Mesenchymal stem cell (in vitro differentiated cells and primary cell): ENCODE measurements around the gene PLA2G3.

ENCODE experiments used
- DNase-seq: peaks from one replicate; pipeline ENCODE4 v3.0.0-alpha.2; 2013
- H2AFZ ChIP-seq: one replicate; pipeline ENCODE4 v1.6.1; 2013; ENCODE audit warnings: low read depth, mild to moderate bottlenecking, control low read depth, inconsistent platforms, low read length, moderate library complexity
- H2AK5ac ChIP-seq: 2 replicates; pipeline ENCODE4 v1.6.1; 2013; ENCODE audit warnings: low read length, moderate library complexity, mild to moderate bottlenecking, inconsistent platforms; ENCODE audit not compliant: severe bottlenecking
- H2BK120ac ChIP-seq: one replicate; pipeline ENCODE4 v1.6.1; 2013; ENCODE audit warnings: low read depth, mild to moderate bottlenecking, inconsistent platforms, low read length, moderate library complexity
- H2BK12ac ChIP-seq, 2 experiments: one replicate each; pipeline ENCODE4 v1.6.1; 2013; ENCODE audit warnings: inconsistent platforms in 2 of 2, low read length in 2 of 2, mild to moderate bottlenecking in 2 of 2, moderate library complexity in 2 of 2, control low read depth in 1 of 2
- H2BK15ac ChIP-seq: one replicate; pipeline ENCODE4 v1.6.1; 2013; ENCODE audit warnings: mild to moderate bottlenecking, low read depth, inconsistent platforms; ENCODE audit not compliant: poor library complexity, severe bottlenecking
- H2BK5ac ChIP-seq: 2 replicates; pipeline ENCODE4 v1.6.1; 2013; ENCODE audit warnings: low read depth, mild to moderate bottlenecking, low read length, control low read depth, inconsistent platforms; ENCODE audit not compliant: poor library complexity, severe bottlenecking
- H3K14ac ChIP-seq, 2 experiments: one replicate each; pipeline ENCODE4 v1.6.1; 2013; ENCODE audit warnings: inconsistent platforms in 2 of 2, low read length in 2 of 2, control low read depth in 1 of 2, mild to moderate bottlenecking in 1 of 2, moderate library complexity in 1 of 2
- H3K18ac ChIP-seq, 2 experiments: one replicate each; pipeline ENCODE4 v1.6.1; 2013; ENCODE audit warnings: inconsistent platforms in 2 of 2, low read length in 2 of 2, control low read depth in 1 of 2, low read depth in 1 of 2, mild to moderate bottlenecking in 1 of 2
- H3K23ac ChIP-seq, 2 experiments: one replicate each; pipeline ENCODE4 v1.6.1; 2013; ENCODE audit warnings: inconsistent platforms in 2 of 2, low read length in 2 of 2, mild to moderate bottlenecking in 2 of 2, moderate library complexity in 2 of 2, control low read depth in 1 of 2
- H3K27ac ChIP-seq: 2 replicates; pipeline ENCODE4 v1.5.1; 2013; ENCODE audit warnings: mild to moderate bottlenecking, moderate library complexity, low read length, control low read depth, inconsistent platforms; ENCODE audit not compliant: poor library complexity, severe bottlenecking
- H3K27me3 ChIP-seq, 2 experiments: 2 replicates each; pipeline versions ENCODE4 v1.6.1 to v1.7.0; 2013; ENCODE audit warnings: low read length in 2 of 2, mild to moderate bottlenecking in 2 of 2, moderate library complexity in 2 of 2, control low read depth in 1 of 2, inconsistent platforms in 1 of 2; ENCODE audit not compliant: control insufficient read depth in 1 of 2, insufficient read depth in 1 of 2
- H3K36me3 ChIP-seq, 2 experiments: 2 replicates each; pipeline versions ENCODE4 v1.6.1 to v1.7.0; 2013; ENCODE audit warnings: low read length in 2 of 2, control low read depth in 1 of 2, inconsistent platforms in 1 of 2, low read depth in 1 of 2, mild to moderate bottlenecking in 1 of 2; ENCODE audit not compliant: insufficient read depth in 2 of 2, control insufficient read depth in 1 of 2
- H3K4ac ChIP-seq, 2 experiments: one replicate each; pipeline ENCODE4 v1.6.1; 2013; ENCODE audit warnings: inconsistent platforms in 2 of 2, low read length in 2 of 2, mild to moderate bottlenecking in 2 of 2, moderate library complexity in 2 of 2, control low read depth in 1 of 2, low read depth in 1 of 2
- H3K4me1 ChIP-seq: 2 replicates; pipeline ENCODE4 v1.6.1; 2013; ENCODE audit warnings: low read depth, low read length, control low read depth; ENCODE audit not compliant: control insufficient read depth, insufficient read depth
- H3K4me2 ChIP-seq: 2 replicates; pipeline ENCODE4 v1.6.1; 2013; ENCODE audit warnings: low read length, mild to moderate bottlenecking, inconsistent platforms; ENCODE audit not compliant: poor library complexity, severe bottlenecking
- H3K4me3 ChIP-seq, 2 experiments: 2 replicates each; pipeline versions ENCODE4 v1.5.1 to v1.7.0; 2013; ENCODE audit warnings: low read length in 2 of 2, mild to moderate bottlenecking in 2 of 2, control low read depth in 1 of 2, low read depth in 1 of 2; ENCODE audit not compliant: insufficient read depth in 1 of 2
- H3K79me1 ChIP-seq: replicated peaks from 2 replicates; pipeline ENCODE4 v1.6.1; 2013; ENCODE audit warnings: mild to moderate bottlenecking, control low read depth, low read length, inconsistent platforms; ENCODE audit not compliant: poor library complexity, severe bottlenecking
- H3K9ac ChIP-seq: 2 replicates; pipeline ENCODE4 v1.7.0; 2013; ENCODE audit warnings: mild to moderate bottlenecking, low read length, moderate library complexity
- H3K9me3 ChIP-seq: 2 replicates; pipeline ENCODE4 v1.7.0; 2013; ENCODE audit warnings: mild to moderate bottlenecking, low read length; ENCODE audit not compliant: control insufficient read depth
- H4K8ac ChIP-seq: one replicate; pipeline ENCODE4 v1.6.1; 2013; ENCODE audit warnings: inconsistent platforms, mild to moderate bottlenecking, low read length, moderate library complexity
- H4K91ac ChIP-seq: one replicate; pipeline ENCODE4 v1.6.1; 2013; ENCODE audit warnings: mild to moderate bottlenecking, low read length, inconsistent platforms
- WGBS: methylation state at CpG from one replicate; pipeline ENCODE4 v1.1.7; 2013; ENCODE audit warnings: mixed read lengths; 5-methylcytosine and 5-hydroxymethylcytosine counted together

PLA2G3 gene

GRCh38 chr22:31128156-31128555 lies 12.2 kb downstream of the PLA2G3 start:
- Histone ChIP-seq H3K23ac (no peak overlapping the region), H3K27ac (no peak overlapping the region), H2AFZ (no peak overlapping the region), H2BK15ac (no peak overlapping the region), H3K79me1 (no peaks in the 10 kb centered on the region), H3K4me2 (no peak overlapping the region), H2BK12ac (no peak overlapping the region), H2AK5ac (no peak overlapping the region), H3K18ac (no peak overlapping the region), H3K4ac (no peak overlapping the region), H3K4me3 (no peak overlapping the region), H3K14ac (no peak overlapping the region), H3K9me3 (no peaks in the 10 kb centered on the region), H3K9ac (no peak overlapping the region), H2BK5ac (no peak overlapping the region), H3K36me3 (peaks cover 0 to 6% of the 10 kb centered on the region in 2 experiments), H2BK120ac (no peak overlapping the region), H3K4me1 (peaks cover 8% of the 10 kb centered on the region), H3K27me3 (peaks cover 4 to 45% of the 10 kb centered on the region in 2 experiments), H4K91ac (no peak overlapping the region), H4K8ac (no peak overlapping the region)
- no peak for DNase-seq
- WGBS = 92% methylated on average over 7 of the region's 7 CpGs

- H3K36me3 ChIP-seq = peaks cover 0 to 3% of the 10 kb centered on the region in 2 experiments
- H3K4me1 ChIP-seq = peaks cover 15% of the 10 kb centered on the region
- no peak overlapping the region for H3K4me3 ChIP-seq
- no peak overlapping the region for H2BK12ac ChIP-seq
- no peak overlapping the region for H3K9ac ChIP-seq
- no peak overlapping the region for H2BK120ac ChIP-seq
- DNase-seq = no peak
- no peak overlapping the region for H3K14ac ChIP-seq
- no peak overlapping the region for H2BK15ac ChIP-seq
- H4K91ac ChIP-seq = no peak overlapping the region
- H3K4me2 ChIP-seq = no peak overlapping the region
- H2AK5ac ChIP-seq = no peak overlapping the region
- H2BK5ac ChIP-seq = no peak overlapping the region
- no peak overlapping the region for H3K27ac ChIP-seq
- H3K23ac ChIP-seq = no peak overlapping the region
- H2AFZ ChIP-seq = no peak overlapping the region
- no peaks in the 10 kb centered on the region for H3K9me3 ChIP-seq
- no peak overlapping the region for H4K8ac ChIP-seq
- H3K18ac ChIP-seq = no peak overlapping the region
- 83% methylated on average over 19 of the region's 19 CpGs for WGBS
- peaks cover 4 to 54% of the 10 kb centered on the region in 2 experiments for H3K27me3 ChIP-seq
- H3K79me1 ChIP-seq = no peaks in the 10 kb centered on the region
- H3K4ac ChIP-seq = no peak overlapping the region
Observed at GRCh38 chr22:31127181-31127772, 13.0 kb downstream of the PLA2G3 start.

- no peak overlapping the region for H3K27ac ChIP-seq
- H3K36me3 ChIP-seq = peaks cover 0 to 3% of the 10 kb centered on the region in 2 experiments
- H2AFZ ChIP-seq = no peak overlapping the region
- H3K4me1 ChIP-seq = peaks cover 17% of the 10 kb centered on the region
- H3K9ac ChIP-seq = no peak overlapping the region
- 82% methylated on average over 6 of the region's 13 CpGs for WGBS
- no peak overlapping the region for H2BK5ac ChIP-seq
- H4K91ac ChIP-seq = no peak overlapping the region
- no peak overlapping the region for H2BK15ac ChIP-seq
- no peak for DNase-seq
- H3K9me3 ChIP-seq = no peaks in the 10 kb centered on the region
- H3K23ac ChIP-seq = no peak overlapping the region
- H3K18ac ChIP-seq = no peak overlapping the region
- H2AK5ac ChIP-seq = no peak overlapping the region
- no peak overlapping the region for H4K8ac ChIP-seq
- no peak overlapping the region for H3K4me2 ChIP-seq
- no peak overlapping the region for H3K14ac ChIP-seq
- no peak overlapping the region for H2BK12ac ChIP-seq
- no peaks in the 10 kb centered on the region for H3K79me1 ChIP-seq
- H2BK120ac ChIP-seq = no peak overlapping the region
- peaks cover 4 to 56% of the 10 kb centered on the region in 2 experiments for H3K27me3 ChIP-seq
- H3K4ac ChIP-seq = no peak overlapping the region
- no peak overlapping the region for H3K4me3 ChIP-seq
Observed at GRCh38 chr22:31126869-31127175, 13.5 kb downstream of the PLA2G3 start.

- Histone ChIP-seq H3K14ac (no peak overlapping the region), H3K79me1 (no peaks in the 10 kb centered on the region), H3K18ac (no peak overlapping the region), H3K27ac (no peak overlapping the region), H2BK120ac (no peak overlapping the region), H3K4me1 (peaks cover 17% of the 10 kb centered on the region), H2BK15ac (no peak overlapping the region), H3K27me3 (peaks cover 4 to 56% of the 10 kb centered on the region in 2 experiments), H3K4me2 (no peak overlapping the region), H3K4me3 (no peak overlapping the region), H2BK12ac (no peak overlapping the region), H3K9me3 (no peaks in the 10 kb centered on the region), H2AFZ (no peak overlapping the region), H3K23ac (no peak overlapping the region), H2AK5ac (no peak overlapping the region), H3K4ac (no peak overlapping the region), H4K91ac (no peak overlapping the region), H2BK5ac (no peak overlapping the region), H3K9ac (no peak overlapping the region), H3K36me3 (peaks cover 0 to 3% of the 10 kb centered on the region in 2 experiments), H4K8ac (no peak overlapping the region)
- WGBS = 90% methylated on average over 22 of the region's 22 CpGs
- DNase-seq = no peak
Observed at GRCh38 chr22:31126128-31126868, 14.0 kb downstream of the PLA2G3 start.
